AG04449 (cell line): ENCODE data around the gene DLGAP1.

Experiments used
- CTCF ChIA-PET: fragments of 350-600 bp; formaldehyde crosslinking; extraction: SDS; loops from one replicate; lab custom pipeline; 2021; ENCODE audit warnings: antibody characterized with exemption; lab: Yijun Ruan, JAX
- POLR2A ChIA-PET: fragments of 400-600, 350-600 bp; formaldehyde crosslinking; extraction: SDS; loops from one replicate; lab custom pipeline; 2020; ENCODE audit warnings: antibody characterized with exemption, inconsistent platforms; lab: Yijun Ruan, JAX
- DNase-seq: peaks from one replicate; pipeline ENCODE4 v3.0.0-alpha.2; 2010; ENCODE audit warnings: low read depth, low spot score
- H3K4me3 ChIP-seq: 2 replicates; pipeline ENCODE4 v1.5.1; 2011; ENCODE audit warnings: low read depth, mild to moderate bottlenecking, control low read depth, low read length
- CTCF ChIP-seq: IDR thresholded peaks from one replicate; pipeline ENCODE4 v1.5.1; 2011; ENCODE audit warnings: mild to moderate bottlenecking, moderate library complexity, low read length, control low read depth, inconsistent platforms; ENCODE audit not compliant: insufficient read depth; ENCODE audit errors: missing control alignments

The DLGAP1 gene

GRCh38 chr18:3972291-3972930 is 482.7 kb downstream of the DLGAP1 start:
- CTCF ChIA-PET: interaction anchor here (0.9 to 1.3 kb wide), 2 partner anchors 23 to 26 kb away, joined by 4 to 5 read pairs; no protein-coding TSS in a partner anchor
- DNase-seq: no peak
- no peak for TF ChIP-seq CTCF
- POLR2A ChIA-PET: no interaction called here
- no peak overlapping the region for H3K4me3 ChIP-seq

- no peak for DNase-seq
- ChIA-PET POLR2A (no interaction called here), CTCF (no interaction called here)
- no peak for TF ChIP-seq CTCF
- H3K4me3 ChIP-seq: no peak overlapping the region
Measured at GRCh38 chr18:3970929-3971328, 484.2 kb downstream of the DLGAP1 start.

- TF ChIP-seq CTCF: no peak
- ChIA-PET CTCF (interaction anchor here (0.7 to 2.2 kb wide), 7 partner anchors 9 to 196 kb away, joined by 3 to 8 read pairs (median 5); no protein-coding TSS in a partner anchor), POLR2A (no interaction called here)
- no peak overlapping the region for H3K4me3 ChIP-seq
- DNase-seq: no peak
Measured at GRCh38 chr18:3967359-3968180, 487.5 kb downstream of the DLGAP1 start.

- H3K4me3 ChIP-seq: no peak overlapping the region
Measured at GRCh38 chr18:3966642-3967358, 488.3 kb downstream of the DLGAP1 start.

GRCh38 chr18:3966246-3966641 is 488.9 kb downstream of the DLGAP1 start:
- TF ChIP-seq CTCF: no peak
- CTCF ChIA-PET: interaction anchor here (1.0 to 1.9 kb wide), 2 partner anchors 17 to 195 kb away, joined by 3 to 5 read pairs; no protein-coding TSS in a partner anchor
- DNase-seq: no peak
- H3K4me3 ChIP-seq: no peak overlapping the region
- POLR2A ChIA-PET: no interaction called here

More at GRCh38 chr18:3966642-3967358, 488.3 kb downstream of the DLGAP1 start:
- no peak for TF ChIP-seq CTCF
- POLR2A ChIA-PET: no interaction called here
- peak; percentile 24 for DNase-seq
- CTCF ChIA-PET: interaction anchor here (0.7 to 2.2 kb wide), 7 partner anchors 10 to 196 kb away, joined by 3 to 8 read pairs (median 5); no protein-coding TSS in a partner anchor
